ENCODE measurements around the gene EPHB3. TPM values are rescaled to one million over a fixed set of nuclear protein-coding genes. Genes with fewer than 3 reads are reported as not detected.

The EPHB3 gene
- under 1 TPM; 0.12 to 0.22 TPM for total RNA-seq

DNA sequence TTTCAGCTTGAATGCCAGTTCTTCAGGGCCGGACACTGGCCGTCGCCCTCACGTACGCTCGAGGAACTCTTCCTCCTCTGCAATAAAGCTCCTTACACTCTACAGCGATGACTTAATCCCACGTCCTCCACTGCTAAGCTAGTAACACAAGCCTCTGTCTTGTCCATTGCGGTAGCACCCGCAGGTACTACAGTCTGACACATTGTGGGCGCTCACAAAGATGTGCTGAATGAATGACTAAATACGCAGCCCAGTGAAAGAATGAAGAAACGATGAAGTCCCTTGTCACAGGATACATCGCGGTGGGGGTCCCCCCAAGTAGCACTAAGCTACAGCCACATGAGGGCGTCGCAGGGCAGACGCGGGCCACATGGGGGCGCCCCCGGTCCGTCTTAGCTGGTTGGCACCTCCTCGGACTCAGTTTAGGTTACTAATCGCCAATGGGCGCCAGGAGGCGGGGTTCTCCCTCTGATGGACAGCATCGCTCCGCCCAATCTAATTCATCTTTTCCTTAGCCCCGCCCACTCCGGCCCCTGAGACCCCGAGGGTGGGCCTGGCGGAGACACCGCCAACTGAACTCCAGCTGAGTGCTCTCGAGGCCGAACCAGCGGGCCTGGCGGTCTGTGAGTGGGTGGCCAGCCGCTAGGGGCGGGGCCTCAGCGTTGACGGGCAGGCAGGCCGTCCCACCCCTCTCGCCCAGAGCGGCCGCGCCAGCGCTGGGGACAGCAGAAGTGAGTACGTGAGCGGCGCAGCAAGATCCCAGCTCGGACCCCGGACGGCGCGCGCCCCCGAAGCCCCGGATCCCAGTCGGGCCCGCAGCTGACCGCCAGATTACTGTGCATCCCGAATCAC is at the start of gene EPHB3:
EPHB3 (plus strand) TSS at position 725 of the 852 bp plus-strand sequence. CDS start 451 bp downstream, outside the sequence.
- H3K27ac Mint-ChIP-seq: peak within 1 kb of the TSS; percentile 22
- H3K27me3 Mint-ChIP-seq: peaks cover 46% of the 10 kb centered on the region
- no peaks in the 10 kb centered on the region for H3K9me3 Mint-ChIP-seq
- peaks cover 33% of the 10 kb centered on the region for H3K4me1 Mint-ChIP-seq
- peak; percentile 90 for DNase-seq
- ChIA-PET CTCF (interaction anchor here (0.5 to 2.7 kb wide), 51 partner anchors 8 to 740 kb away, joined by 3 to 17 read pairs (median 5); partner anchors contain the start of genes THPO and VPS8), POLR2A (no interaction called here)
- H3K4me3 Mint-ChIP-seq: peak within 1 kb of the TSS; percentile 51
- H3K36me3 Mint-ChIP-seq (ENCODE audit: low read depth): no peaks in the 10 kb centered on the region

DNA sequence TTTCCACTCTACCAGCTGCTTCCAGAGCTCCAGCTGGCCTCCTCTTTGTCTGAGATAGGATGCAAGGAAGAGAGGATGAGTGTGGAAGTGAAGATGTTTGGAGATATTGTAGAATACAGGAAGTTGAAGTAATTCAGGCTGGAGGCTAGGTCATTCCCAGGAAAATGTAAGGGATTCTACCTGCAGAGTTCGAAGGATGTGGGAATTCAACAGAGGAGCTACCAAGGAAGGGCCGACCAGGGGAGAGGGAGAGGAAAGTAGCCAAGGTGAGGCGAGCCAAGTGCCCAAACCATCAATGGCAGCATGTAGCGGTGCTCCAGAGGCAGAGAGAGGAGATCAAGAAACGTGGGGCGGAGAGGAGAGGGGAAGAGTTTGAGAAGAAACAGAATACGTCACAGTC is 49.0 kb upstream of the EPHB3 start:
- Mint-ChIP-seq H3K9me3 (no peaks in the 10 kb centered on the region), H3K27ac (no peak overlapping the region), H3K36me3 (ENCODE audit: low read depth) (no peaks in the 10 kb centered on the region), H3K4me3 (no peak overlapping the region), H3K4me1 (peaks cover 12% of the 10 kb centered on the region), H3K27me3 (peaks cover 56% of the 10 kb centered on the region)
- POLR2A ChIA-PET: no interaction called here
- no peak for DNase-seq
- CTCF ChIA-PET: interaction anchor here (0.6 to 3.0 kb wide), 5 partner anchors 13 to 293 kb away, joined by 3 to 13 read pairs (median 3); no protein-coding TSS in a partner anchor

DNA sequence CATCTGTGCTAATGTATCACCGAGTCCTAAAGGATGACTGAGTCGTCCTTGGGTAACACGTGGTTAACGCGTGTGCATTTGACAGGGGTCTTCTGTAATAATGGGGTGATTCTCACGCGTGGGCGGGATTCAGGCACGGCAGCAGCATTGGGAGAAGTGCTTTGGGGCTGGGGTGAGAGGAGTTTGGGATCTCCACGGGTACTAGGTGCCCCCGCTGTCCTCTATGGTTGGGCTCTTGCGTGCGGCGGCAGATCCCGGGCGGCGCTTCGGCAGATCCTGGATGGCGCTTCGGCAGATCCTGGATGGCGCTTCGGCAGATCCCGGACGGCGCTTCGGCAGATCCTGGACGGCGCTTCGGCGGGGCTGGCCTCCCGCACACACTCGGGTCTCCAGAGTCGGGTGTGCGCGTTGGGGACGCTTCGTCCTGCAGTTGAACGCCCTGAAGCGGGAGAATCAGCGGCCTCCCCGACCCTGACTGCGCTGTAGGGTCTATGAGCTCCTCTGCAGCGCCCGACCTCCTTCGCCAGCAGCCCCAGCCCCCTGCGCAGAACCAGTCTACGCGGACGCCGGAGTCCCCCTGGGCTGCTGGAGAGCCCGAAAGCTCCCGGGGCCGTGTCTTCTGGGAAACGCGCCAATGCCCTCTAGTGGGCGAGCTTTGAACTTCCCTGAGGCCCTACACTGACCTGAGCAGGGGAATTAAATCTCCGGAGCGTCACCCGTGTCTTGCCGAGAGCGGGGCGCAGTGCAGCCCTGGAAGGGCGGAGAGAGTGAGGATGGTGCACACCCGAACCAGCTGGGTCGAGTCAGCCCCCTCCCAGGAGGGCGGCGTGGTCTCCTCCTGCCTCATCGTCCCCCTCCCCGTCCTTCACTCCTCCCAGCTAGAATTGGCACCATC is 48.1 kb upstream of the EPHB3 start:
- ChIA-PET CTCF (interaction anchor here (0.6 to 3.0 kb wide), 20 partner anchors 9 to 1582 kb away, joined by 3 to 13 read pairs (median 4); partner anchors contain the start of gene EPHB3), POLR2A (no interaction called here)
- H3K27ac Mint-ChIP-seq: no peak overlapping the region
- H3K36me3 Mint-ChIP-seq (ENCODE audit: low read depth): no peaks in the 10 kb centered on the region
- peaks cover 12% of the 10 kb centered on the region for H3K4me1 Mint-ChIP-seq
- peaks cover 61% of the 10 kb centered on the region for H3K27me3 Mint-ChIP-seq
- no peaks in the 10 kb centered on the region for H3K9me3 Mint-ChIP-seq
- DNase-seq: peak; percentile 85
- peak overlapping the region; percentile 5 for H3K4me3 Mint-ChIP-seq

DNA sequence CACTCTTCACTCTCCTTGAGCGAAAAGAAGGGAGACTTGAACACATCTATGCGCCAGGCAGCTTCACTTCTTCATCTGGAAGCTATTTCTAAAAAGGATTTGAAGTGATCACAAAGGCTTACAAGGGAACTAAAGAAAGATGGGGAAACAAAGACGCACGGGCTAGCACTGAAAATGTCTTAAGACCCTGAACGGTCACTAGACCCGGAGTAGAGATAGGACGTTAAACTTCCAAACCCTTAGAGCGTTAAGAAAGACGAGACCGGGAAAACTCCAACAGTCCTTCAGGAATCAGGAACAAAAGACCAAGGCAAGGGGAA is 47.5 kb upstream of the EPHB3 start:
- DNase-seq: no peak
- Mint-ChIP-seq H3K36me3 (ENCODE audit: low read depth) (no peaks in the 10 kb centered on the region), H3K27me3 (peaks cover 67% of the 10 kb centered on the region), H3K9me3 (no peaks in the 10 kb centered on the region), H3K4me1 (peaks cover 12% of the 10 kb centered on the region), H3K27ac (no peak overlapping the region), H3K4me3 (peak overlapping the region; percentile 5)
- POLR2A ChIA-PET: no interaction called here
- CTCF ChIA-PET: interaction anchor here (0.8 to 3.0 kb wide), 19 partner anchors 9 to 167 kb away, joined by 3 to 13 read pairs (median 3); partner anchors contain the start of gene EPHB3

DNA sequence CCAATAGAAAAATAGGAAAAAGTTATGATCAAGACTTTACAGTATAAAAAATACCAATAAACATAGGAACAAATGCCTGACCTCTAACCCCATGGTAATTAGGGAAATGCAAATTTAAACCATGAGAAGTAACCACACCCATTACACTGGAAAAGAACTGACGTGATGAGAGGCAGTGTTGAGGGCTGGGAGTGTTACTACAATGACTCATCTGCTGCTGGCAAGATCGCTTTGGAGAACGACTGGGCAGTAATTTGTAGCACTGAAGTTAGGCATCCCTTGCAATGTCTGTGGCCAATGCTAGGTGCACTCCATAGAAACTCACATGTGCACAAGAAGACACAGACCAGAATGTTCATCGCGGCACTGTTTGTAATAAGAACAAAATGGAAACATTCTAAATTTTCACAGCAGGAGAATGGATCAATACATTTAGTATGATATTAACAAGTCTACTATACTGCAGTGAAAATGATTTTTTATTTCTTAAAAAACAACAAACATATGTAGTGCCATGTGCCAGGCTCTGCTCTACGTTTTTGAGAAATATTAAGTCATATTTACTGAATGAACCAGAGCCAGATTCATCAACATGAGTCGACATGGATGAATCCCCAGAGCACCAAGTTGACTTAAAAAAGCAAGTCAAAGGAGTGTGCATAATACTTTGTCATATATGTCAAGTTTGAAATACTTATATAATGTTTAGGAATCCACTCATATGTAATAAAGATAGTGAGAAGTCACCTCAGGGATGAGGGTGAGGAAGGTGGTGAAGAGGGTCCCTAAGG is 37.6 kb upstream of the EPHB3 start:
- no peaks in the 10 kb centered on the region for H3K9me3 Mint-ChIP-seq
- H3K27ac Mint-ChIP-seq: no peak overlapping the region
- peak; percentile 20 for DNase-seq
- H3K4me1 Mint-ChIP-seq: peaks cover 19% of the 10 kb centered on the region
- H3K36me3 Mint-ChIP-seq (ENCODE audit: low read depth): no peaks in the 10 kb centered on the region
- H3K27me3 Mint-ChIP-seq: peaks cover 33% of the 10 kb centered on the region
- no peak overlapping the region for H3K4me3 Mint-ChIP-seq
- ChIA-PET CTCF (interaction anchor here (1.8 to 2.4 kb wide), 2 partner anchors 10 kb away, joined by 8 to 10 read pairs; no protein-coding TSS in a partner anchor), POLR2A (no interaction called here)

DNA sequence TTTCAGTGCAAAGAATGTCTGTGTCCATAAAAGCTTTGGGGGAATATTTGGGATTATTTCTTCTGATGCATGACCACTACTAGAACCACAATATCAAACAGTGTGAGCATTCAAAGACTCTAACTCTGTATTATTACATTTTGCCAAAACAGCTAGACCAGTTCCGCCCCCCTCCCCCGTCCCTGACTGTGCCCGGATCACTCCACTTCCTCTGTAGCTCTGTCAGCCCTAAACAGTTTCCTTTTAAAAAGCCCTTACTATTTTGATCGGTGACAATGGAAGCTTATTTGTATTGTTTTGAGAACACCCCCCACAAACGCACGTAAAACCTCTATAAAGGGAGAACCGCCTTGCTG is 36.6 kb upstream of the EPHB3 start:
- DNase-seq: peak; percentile 42
- H3K27ac Mint-ChIP-seq: peak overlapping the region; percentile 81
- peaks cover 35% of the 10 kb centered on the region for H3K27me3 Mint-ChIP-seq
- no peaks in the 10 kb centered on the region for H3K9me3 Mint-ChIP-seq
- H3K4me3 Mint-ChIP-seq: peak overlapping the region; percentile 80
- CTCF ChIA-PET: interaction anchor here (0.6 to 2.6 kb wide), 3 partner anchors 11 to 734 kb away, joined by 3 to 9 read pairs (median 8); no protein-coding TSS in a partner anchor
- no peaks in the 10 kb centered on the region for H3K36me3 Mint-ChIP-seq (ENCODE audit: low read depth)
- peaks cover 19% of the 10 kb centered on the region for H3K4me1 Mint-ChIP-seq
- POLR2A ChIA-PET: no interaction called here

DNA sequence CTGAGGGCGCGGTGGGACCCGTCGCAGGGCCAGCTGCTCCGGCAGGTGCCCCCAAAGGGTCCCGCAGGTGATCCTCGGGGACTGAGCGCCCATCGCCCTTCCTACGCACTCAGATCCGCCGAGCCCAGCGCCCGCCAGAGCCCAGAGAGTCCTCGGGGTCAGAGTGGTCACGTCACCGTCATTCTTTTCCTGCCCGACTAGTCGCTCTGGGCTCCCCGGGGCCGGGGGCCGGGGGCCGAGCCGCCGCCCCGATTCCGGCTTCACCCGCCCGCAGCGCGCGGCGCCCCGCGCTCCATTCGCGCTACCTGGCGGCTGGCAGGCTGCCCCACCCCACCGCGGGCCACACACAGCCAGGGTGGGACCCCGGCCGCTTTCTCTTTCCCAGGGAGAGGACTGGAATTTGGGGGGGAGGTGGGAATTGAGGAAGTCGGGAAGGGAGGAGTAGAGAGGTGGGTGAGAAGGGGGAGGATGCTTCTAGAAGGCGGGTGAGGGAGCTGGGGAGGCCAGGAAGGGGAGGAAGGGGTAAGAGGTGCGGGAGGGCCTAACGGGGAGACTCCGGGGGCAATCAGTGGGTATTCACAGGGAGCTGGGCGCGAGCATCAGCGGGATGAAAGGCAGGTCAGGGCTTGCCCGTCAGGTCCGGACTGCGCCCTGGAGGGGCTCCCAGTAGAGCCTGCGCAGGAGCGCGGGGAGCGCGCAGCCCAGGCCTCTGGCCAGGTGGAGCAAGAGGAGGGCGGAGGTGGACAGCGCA is 36.1 kb upstream of the EPHB3 start:
- POLR2A ChIA-PET: no interaction called here
- no peak for DNase-seq

DNA sequence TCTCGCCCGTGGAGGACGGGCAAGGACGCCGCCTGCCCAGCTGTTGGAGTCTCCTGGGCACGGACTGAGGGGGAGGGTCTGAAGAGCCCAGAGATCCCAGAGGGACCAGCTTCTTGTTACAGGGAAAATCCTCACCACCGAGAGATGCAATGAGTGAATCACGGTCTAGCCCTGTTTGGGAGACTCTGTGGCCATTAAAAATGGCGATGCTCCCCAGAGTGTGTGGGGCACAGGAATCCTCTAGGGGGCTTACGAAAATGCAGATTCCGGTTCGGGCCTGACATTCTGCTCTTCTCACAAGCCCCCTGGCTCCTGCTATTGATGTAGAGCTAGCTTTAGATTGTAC is 35.5 kb upstream of the EPHB3 start:
- no peak for DNase-seq
- H3K9me3 Mint-ChIP-seq: no peaks in the 10 kb centered on the region
- no peak overlapping the region for H3K27ac Mint-ChIP-seq
- POLR2A ChIA-PET: no interaction called here
- no peaks in the 10 kb centered on the region for H3K36me3 Mint-ChIP-seq (ENCODE audit: low read depth)
- H3K4me3 Mint-ChIP-seq: peak overlapping the region; percentile 58
- H3K4me1 Mint-ChIP-seq: peaks cover 19% of the 10 kb centered on the region
- CTCF ChIA-PET: interaction anchor here (1.0 to 2.6 kb wide), 3 partner anchors 12 to 154 kb away, joined by 3 to 9 read pairs (median 8); no protein-coding TSS in a partner anchor
- H3K27me3 Mint-ChIP-seq: peaks cover 44% of the 10 kb centered on the region

More for the DNA sequence above, 36.1 kb upstream of the EPHB3 start:
- H3K27me3 Mint-ChIP-seq: peaks cover 39% of the 10 kb centered on the region
- peak overlapping the region; percentile 80 for H3K4me3 Mint-ChIP-seq
- CTCF ChIA-PET: interaction anchor here (0.6 to 2.6 kb wide), 4 partner anchors 12 to 734 kb away, joined by 3 to 9 read pairs (median 6); no protein-coding TSS in a partner anchor
- no peaks in the 10 kb centered on the region for H3K9me3 Mint-ChIP-seq
- no peaks in the 10 kb centered on the region for H3K36me3 Mint-ChIP-seq (ENCODE audit: low read depth)
- H3K27ac Mint-ChIP-seq: peak overlapping the region; percentile 81
- peaks cover 19% of the 10 kb centered on the region for H3K4me1 Mint-ChIP-seq

DNA sequence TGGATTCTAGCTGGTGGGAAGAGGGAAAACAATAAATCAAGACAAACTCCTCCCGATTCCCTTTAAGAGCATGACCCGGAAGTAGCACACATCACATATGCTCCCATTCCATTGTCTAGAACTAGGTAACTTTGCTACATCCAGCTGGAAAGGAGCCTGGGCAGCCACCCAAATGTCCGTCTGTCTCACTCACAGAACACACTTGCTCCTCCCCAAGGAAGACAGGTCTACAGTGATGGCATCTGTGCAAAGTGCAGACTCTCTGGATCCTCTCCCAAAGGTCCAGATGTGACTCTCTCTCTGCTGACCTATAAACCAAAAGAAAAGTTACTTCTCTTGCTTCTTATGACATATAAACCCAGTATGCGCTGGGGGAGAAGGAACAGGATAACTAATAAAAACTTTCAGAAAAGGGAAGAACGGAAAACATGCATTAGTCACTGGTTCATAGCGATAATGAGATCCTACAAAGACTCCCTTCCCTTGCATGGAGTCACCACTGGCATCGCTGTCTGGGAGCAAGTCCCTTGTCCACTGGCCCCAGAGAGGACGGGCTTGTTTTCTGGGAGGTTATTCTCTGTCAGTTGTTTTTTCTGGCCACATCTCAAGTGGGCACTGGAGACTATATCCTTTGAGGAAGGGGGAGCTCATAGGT is 29.8 kb upstream of the EPHB3 start:
- ChIA-PET POLR2A (no interaction called here), CTCF (interaction anchor here (1.0 to 2.2 kb wide), 5 partner anchors 10 to 298 kb away, joined by 3 to 8 read pairs (median 3); partner anchors contain the start of gene EPHB3)
- Mint-ChIP-seq H3K4me3 (no peak overlapping the region), H3K4me1 (no peaks in the 10 kb centered on the region), H3K9me3 (no peaks in the 10 kb centered on the region), H3K27ac (no peak overlapping the region), H3K27me3 (peaks cover 38% of the 10 kb centered on the region), H3K36me3 (ENCODE audit: low read depth) (no peaks in the 10 kb centered on the region)
- no peak for DNase-seq

DNA sequence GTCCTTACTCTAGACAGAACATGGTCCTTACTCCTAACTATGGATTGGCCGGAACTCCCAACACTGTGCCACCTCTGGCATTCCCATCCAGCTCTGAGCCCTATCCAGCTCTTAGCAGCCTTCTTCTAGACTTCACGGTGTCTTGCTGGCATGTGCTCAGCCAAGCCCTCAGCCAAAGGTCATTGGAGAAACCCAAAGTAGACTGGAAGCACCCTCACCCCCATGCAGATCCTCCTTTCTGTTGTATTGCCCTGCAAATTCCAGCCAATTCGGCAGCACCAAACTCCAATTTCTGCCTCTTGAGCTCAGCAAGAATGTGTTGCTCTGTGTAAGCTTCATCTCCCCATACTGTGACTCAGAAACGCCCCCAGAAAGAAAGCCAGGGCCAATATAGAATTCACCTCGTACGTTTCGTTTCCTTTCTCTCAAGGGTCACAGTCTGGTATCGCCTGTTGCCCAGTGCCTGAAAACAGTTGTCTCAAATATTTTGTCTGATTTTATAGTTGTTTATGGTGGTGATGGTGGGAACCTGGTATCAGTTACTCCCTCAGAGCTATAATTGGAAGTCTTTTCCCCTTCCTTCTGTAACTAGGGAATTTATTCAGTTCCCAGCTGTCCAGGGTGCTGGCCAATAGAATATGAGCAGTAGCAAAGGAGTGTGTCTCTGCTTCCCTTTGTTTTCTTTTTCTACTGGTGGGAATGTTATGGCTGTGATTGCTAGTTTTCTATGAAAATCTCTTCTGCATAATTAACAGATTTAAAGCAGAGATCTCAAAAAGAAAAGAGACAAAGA is 28.4 kb upstream of the EPHB3 start:
- POLR2A ChIA-PET: no interaction called here
- no peaks in the 10 kb centered on the region for H3K36me3 Mint-ChIP-seq (ENCODE audit: low read depth)
- no peak overlapping the region for H3K4me3 Mint-ChIP-seq
- H3K27me3 Mint-ChIP-seq: peaks cover 38% of the 10 kb centered on the region
- no peak for DNase-seq
- no peaks in the 10 kb centered on the region for H3K4me1 Mint-ChIP-seq
- CTCF ChIA-PET: no interaction called here
- no peaks in the 10 kb centered on the region for H3K9me3 Mint-ChIP-seq
- H3K27ac Mint-ChIP-seq: no peak overlapping the region
